Mesothelial cell of epicardium (in vitro differentiated cells): ENCODE measurements around the gene RAB20. TPM values are rescaled to one million over a fixed set of nuclear protein-coding genes. Genes with fewer than 3 reads are reported as not detected.

Experiments
- DNase-seq, 2 experiments: peaks; one replicate each; pipeline ENCODE4 v3.0.0; 2021; ENCODE audit warnings: low spot score in 2 of 2; ENCODE audit not compliant: unreplicated experiment in 2 of 2
- H3K27ac Mint-ChIP-seq: 2 replicates; pipeline ENCODE4 v1.8.0; 2021; ENCODE audit warnings: mixed read lengths
- H3K27me3 Mint-ChIP-seq: 2 replicates; pipeline ENCODE4 v1.8.0; 2021; ENCODE audit warnings: low read depth, mixed read lengths
- H3K36me3 Mint-ChIP-seq: 2 replicates; pipeline ENCODE4 v1.8.0; 2021; ENCODE audit warnings: mixed read lengths
- H3K4me1 Mint-ChIP-seq: 2 replicates; pipeline ENCODE4 v1.8.0; 2021; ENCODE audit warnings: mixed read lengths
- H3K4me3 Mint-ChIP-seq: 2 replicates; pipeline ENCODE4 v1.8.0; 2021; ENCODE audit warnings: mild to moderate bottlenecking, moderate library complexity, mixed read lengths
- H3K9me3 Mint-ChIP-seq: 2 replicates; pipeline ENCODE4 v1.8.0; 2021; ENCODE audit warnings: mixed read lengths
- total RNA-seq: library from RNA; stranded (reverse); gene quantifications from 3 replicates; pipeline ENCODE4 v1.2.1, GENCODE V29; 2021
- TF ChIP-seq, protein P1 (sequence below): fragments of 200-600 bp; sonication (generic); IDR thresholded peaks from one replicate; pipeline ENCODE4 v1.5.0; 2021; ENCODE audit warnings: antibody characterized with exemption; ENCODE audit not compliant: unreplicated experiment

The RAB20 gene
- total RNA-seq, 1 donor from 2014 or later: 8.9 TPM

DNA sequence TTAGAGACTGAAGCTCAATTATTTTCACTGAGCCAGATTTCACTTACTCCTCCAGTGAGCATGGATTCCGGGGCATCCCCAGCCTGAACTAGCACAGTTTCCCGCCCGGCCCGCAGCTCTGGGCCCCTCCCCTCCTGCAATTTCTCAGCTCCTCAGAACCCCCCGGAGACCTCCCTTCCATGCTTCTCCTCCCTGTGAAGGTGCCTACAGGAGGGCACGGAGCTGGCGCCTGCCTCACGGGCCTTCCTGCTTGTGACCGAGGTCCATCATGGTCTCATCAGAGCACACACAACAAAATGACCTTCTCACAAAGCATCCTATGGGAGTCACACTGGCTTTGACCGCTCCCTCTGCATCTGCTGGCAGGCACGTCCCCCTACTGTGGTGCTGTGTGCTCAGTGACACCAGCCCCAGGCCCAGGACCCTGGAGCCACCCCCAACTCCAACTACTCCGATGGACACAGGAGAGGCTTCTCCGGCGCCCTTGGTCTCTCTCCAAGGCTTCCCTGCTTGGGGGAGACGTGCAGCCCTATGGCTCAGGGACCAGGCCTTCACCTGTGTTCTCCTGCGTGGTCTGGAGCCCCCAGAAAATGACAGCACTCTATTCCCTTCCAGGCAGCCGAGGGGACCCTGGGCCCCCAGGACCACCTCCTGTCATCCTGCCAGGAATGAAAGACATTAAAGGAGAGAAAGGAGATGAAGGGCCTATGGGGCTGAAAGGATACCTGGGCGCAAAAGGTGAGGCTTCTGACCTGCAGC is 77.1 kb downstream of the RAB20 start:
- Mint-ChIP-seq H3K27me3 (no peaks in the 10 kb centered on the region), H3K36me3 (peaks cover 25% of the 10 kb centered on the region), H3K9me3 (no peaks in the 10 kb centered on the region), H3K4me1 (peaks cover 12% of the 10 kb centered on the region), H3K4me3 (no peak overlapping the region), H3K27ac (peak overlapping the region; percentile 13)
- TF ChIP-seq, protein P1, sequence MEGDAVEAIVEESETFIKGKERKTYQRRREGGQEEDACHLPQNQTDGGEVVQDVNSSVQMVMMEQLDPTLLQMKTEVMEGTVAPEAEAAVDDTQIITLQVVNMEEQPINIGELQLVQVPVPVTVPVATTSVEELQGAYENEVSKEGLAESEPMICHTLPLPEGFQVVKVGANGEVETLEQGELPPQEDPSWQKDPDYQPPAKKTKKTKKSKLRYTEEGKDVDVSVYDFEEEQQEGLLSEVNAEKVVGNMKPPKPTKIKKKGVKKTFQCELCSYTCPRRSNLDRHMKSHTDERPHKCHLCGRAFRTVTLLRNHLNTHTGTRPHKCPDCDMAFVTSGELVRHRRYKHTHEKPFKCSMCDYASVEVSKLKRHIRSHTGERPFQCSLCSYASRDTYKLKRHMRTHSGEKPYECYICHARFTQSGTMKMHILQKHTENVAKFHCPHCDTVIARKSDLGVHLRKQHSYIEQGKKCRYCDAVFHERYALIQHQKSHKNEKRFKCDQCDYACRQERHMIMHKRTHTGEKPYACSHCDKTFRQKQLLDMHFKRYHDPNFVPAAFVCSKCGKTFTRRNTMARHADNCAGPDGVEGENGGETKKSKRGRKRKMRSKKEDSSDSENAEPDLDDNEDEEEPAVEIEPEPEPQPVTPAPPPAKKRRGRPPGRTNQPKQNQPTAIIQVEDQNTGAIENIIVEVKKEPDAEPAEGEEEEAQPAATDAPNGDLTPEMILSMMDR: no peak
- no peak for DNase-seq

DNA sequence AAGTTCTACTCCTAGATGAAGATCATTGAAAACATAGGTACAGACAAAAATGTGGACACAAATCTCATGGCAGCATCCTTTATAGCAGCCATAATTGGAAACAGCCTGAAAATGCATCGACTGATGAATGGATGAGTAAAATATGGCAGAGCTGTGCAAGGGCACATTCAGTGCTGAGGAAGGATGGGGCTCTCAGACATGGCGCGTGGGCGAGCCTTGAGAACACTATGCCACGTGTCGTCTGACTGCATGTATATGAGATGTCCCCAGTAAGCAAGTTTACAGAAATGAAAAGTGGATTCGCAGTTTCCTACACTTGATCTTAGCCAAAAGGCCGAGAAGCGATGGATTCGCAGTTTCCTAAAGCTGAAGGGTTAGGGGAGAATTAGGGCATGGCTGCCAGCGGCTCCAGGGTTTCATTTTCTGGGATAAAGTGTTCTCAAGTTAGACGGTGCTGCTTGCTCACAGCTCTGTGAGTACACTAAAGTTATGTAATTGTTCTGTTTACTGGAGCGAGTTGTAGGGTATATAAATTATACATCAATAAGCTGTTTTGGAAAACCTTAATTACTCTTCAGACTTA is 78.0 kb downstream of the RAB20 start:
- Mint-ChIP-seq H3K4me3 (no peak overlapping the region), H3K4me1 (peaks cover 12% of the 10 kb centered on the region), H3K36me3 (peaks cover 20% of the 10 kb centered on the region), H3K27ac (peak overlapping the region; percentile 75), H3K27me3 (no peaks in the 10 kb centered on the region), H3K9me3 (no peaks in the 10 kb centered on the region)
- DNase-seq: no peak
- TF ChIP-seq, protein P1: no peak

DNA sequence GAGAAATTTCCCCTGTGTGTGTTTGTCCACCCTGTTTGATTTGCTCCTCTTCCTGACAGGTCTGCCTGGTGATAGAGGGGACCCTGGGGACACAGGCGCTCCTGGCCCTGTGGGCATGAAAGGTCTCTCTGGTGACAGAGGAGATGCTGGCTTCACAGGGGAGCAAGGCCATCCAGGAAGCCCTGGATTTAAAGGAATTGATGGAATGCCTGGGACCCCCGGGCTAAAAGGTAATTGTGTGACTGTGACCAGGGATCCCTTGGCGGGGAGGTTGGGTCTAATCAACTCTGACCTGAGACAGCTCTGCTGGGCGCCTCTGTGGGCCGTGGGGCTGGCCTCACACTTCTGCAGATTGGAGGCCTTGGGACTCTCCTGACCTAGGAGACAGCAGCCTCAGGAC is 81.4 kb downstream of the RAB20 start:
- Mint-ChIP-seq H3K4me3 (no peak overlapping the region), H3K27ac (no peak overlapping the region), H3K9me3 (no peaks in the 10 kb centered on the region), H3K4me1 (no peaks in the 10 kb centered on the region), H3K27me3 (no peaks in the 10 kb centered on the region), H3K36me3 (peaks cover 23% of the 10 kb centered on the region)
- no peak for DNase-seq
- TF ChIP-seq, protein P1: no peak

DNA sequence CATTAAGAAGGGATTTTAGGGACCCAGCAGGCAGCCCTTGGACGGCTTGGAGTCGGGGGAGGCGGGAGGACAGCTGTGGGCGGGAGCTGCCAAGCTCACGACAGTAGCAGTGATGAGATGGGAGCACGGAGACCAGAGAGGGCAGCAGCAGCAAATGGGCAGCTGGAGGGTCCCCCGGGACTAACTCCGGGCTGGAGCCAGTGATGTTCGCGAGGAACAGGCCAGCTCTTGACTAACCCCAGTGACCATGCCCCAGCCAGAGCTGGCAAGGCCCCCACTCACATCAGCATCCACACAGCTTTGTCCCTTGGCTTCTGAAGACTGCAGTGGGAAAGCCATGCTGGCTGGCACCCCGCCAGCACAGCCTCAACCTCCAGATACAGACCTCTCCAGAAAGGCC is 81.9 kb downstream of the RAB20 start:
- Mint-ChIP-seq H3K27me3 (no peaks in the 10 kb centered on the region), H3K9me3 (no peaks in the 10 kb centered on the region), H3K36me3 (peaks cover 28% of the 10 kb centered on the region), H3K4me3 (no peak overlapping the region), H3K27ac (no peak overlapping the region), H3K4me1 (no peaks in the 10 kb centered on the region)
- no peak for DNase-seq
- TF ChIP-seq, protein P1: no peak

DNA sequence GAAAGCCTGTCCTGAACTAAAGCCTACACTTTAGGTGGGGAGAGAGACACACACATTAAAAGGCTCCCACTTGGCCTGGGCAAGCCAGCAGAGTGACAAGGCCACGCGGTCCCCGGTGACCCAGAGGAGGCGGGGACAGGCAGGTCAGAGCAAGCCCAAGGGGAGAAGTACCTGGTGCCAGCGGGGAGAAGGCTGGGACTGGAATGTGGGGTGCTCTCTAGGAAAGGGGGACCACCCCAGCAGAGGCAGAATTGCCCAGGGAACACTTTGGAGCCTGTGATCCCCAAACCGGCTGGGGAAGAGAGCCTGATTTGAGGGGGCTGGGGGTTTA is 82.3 kb downstream of the RAB20 start:
- DNase-seq: no peak
- Mint-ChIP-seq H3K9me3 (no peaks in the 10 kb centered on the region), H3K4me1 (no peaks in the 10 kb centered on the region), H3K27me3 (no peaks in the 10 kb centered on the region), H3K4me3 (no peak overlapping the region), H3K27ac (no peak overlapping the region), H3K36me3 (peaks cover 28% of the 10 kb centered on the region)
- TF ChIP-seq, protein P1: no peak
